HK-2 (cell line): Measurements from ENCODE around the gene HDAC9.

Experiments used
- DNase-seq: peaks from one replicate; pipeline ENCODE4 v3.0.0-alpha.2; 2018; ENCODE audit not compliant: unreplicated experiment

The HDAC9 gene

GRCh38 chr7:18593602-18594279 is 98.2 kb downstream of the HDAC9 start:
- DNase-seq = no peak

GRCh38 chr7:18597754-18598153 is 102.2 kb downstream of the HDAC9 start:
- DNase-seq = no peak

- DNase-seq = no peak
These were observed 111.5 kb downstream of the HDAC9 start for GRCh38 chr7:18607025-18607424.

- DNase-seq = no peak
These were observed 114.9 kb downstream of the HDAC9 start for GRCh38 chr7:18610331-18610948.

GRCh38 chr7:18614841-18615240 is 119.3 kb downstream of the HDAC9 start:
- no peak for DNase-seq

GRCh38 chr7:18619311-18619710 is 123.8 kb downstream of the HDAC9 start:
- DNase-seq = no peak

- DNase-seq = peak; percentile 23
These were observed 127.8 kb downstream of the HDAC9 start for GRCh38 chr7:18623389-18623788.

- no peak for DNase-seq
These were observed 128.9 kb downstream of the HDAC9 start for GRCh38 chr7:18624459-18624858.

- DNase-seq = no peak
These were observed 130.5 kb downstream of the HDAC9 start for GRCh38 chr7:18626086-18626485.

- no peak for DNase-seq
These were observed 131.2 kb downstream of the HDAC9 start for GRCh38 chr7:18626717-18627116.

- no peak for DNase-seq
These were observed 142.0 kb downstream of the HDAC9 start for GRCh38 chr7:18637516-18637915.

- no peak for DNase-seq
These were observed 143.3 kb downstream of the HDAC9 start for GRCh38 chr7:18638594-18639452.

GRCh38 chr7:18639711-18640110 is 144.2 kb downstream of the HDAC9 start:
- DNase-seq = no peak

- no peak for DNase-seq
These were observed 149.4 kb downstream of the HDAC9 start for GRCh38 chr7:18644981-18645380.

GRCh38 chr7:18647582-18647981 is 152.0 kb downstream of the HDAC9 start:
- DNase-seq = no peak

GRCh38 chr7:18648849-18649758 is 153.6 kb downstream of the HDAC9 start:
- DNase-seq = no peak

- DNase-seq = no peak
These were observed 158.0 kb downstream of the HDAC9 start for GRCh38 chr7:18653381-18654155.

GRCh38 chr7:18654709-18655108 is 159.2 kb downstream of the HDAC9 start:
- no peak for DNase-seq

GRCh38 chr7:18655506-18655905 is 160.0 kb downstream of the HDAC9 start:
- no peak for DNase-seq

- no peak for DNase-seq
These were observed 160.4 kb downstream of the HDAC9 start for GRCh38 chr7:18655912-18656311.

GRCh38 chr7:18656362-18656761 is 160.8 kb downstream of the HDAC9 start:
- DNase-seq = no peak
